C4-2B (cell line): Measurements from ENCODE around the gene SUV39H1.

Experiments used
- H3K27ac ChIP-seq: fragments of 450-650 bp; 2 replicates; pipeline ENCODE4 v1.5.1; 2017
- ZFX ChIP-seq: fragments of 450-650 bp; IDR thresholded peaks from 2 replicates; pipeline ENCODE4 v1.6.1; 2017
- TF ChIP-seq, protein P1 (sequence below): fragments of 450-650 bp; conservative IDR thresholded peaks from 2 replicates; pipeline ENCODE4 v1.5.1; 2017; ENCODE audit warnings: mild to moderate bottlenecking

SUV39H1 gene

DNA sequence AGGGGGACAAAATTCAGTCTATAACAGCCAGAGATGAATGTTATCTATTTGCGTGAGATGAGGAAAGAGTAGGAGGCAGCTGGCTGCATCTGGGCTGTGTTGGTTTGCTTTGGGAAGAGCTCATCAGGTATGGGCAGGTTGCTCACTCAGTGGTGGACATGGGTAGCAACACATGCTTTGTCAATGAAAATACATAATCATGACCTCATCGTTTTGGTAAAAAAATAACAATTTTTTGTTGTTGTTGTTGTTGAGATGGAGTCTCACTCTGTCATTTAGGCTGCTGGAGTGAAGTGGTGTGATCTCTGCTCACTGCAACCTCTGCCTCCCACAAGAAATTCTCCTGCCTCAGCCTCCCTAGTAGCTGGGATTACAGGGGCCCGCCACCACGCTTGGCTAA is 48.7 kb downstream of the SUV39H1 start:
- TF ChIP-seq, protein P1, sequence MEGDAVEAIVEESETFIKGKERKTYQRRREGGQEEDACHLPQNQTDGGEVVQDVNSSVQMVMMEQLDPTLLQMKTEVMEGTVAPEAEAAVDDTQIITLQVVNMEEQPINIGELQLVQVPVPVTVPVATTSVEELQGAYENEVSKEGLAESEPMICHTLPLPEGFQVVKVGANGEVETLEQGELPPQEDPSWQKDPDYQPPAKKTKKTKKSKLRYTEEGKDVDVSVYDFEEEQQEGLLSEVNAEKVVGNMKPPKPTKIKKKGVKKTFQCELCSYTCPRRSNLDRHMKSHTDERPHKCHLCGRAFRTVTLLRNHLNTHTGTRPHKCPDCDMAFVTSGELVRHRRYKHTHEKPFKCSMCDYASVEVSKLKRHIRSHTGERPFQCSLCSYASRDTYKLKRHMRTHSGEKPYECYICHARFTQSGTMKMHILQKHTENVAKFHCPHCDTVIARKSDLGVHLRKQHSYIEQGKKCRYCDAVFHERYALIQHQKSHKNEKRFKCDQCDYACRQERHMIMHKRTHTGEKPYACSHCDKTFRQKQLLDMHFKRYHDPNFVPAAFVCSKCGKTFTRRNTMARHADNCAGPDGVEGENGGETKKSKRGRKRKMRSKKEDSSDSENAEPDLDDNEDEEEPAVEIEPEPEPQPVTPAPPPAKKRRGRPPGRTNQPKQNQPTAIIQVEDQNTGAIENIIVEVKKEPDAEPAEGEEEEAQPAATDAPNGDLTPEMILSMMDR: no peak
- TF ChIP-seq ZFX: no peak

DNA sequence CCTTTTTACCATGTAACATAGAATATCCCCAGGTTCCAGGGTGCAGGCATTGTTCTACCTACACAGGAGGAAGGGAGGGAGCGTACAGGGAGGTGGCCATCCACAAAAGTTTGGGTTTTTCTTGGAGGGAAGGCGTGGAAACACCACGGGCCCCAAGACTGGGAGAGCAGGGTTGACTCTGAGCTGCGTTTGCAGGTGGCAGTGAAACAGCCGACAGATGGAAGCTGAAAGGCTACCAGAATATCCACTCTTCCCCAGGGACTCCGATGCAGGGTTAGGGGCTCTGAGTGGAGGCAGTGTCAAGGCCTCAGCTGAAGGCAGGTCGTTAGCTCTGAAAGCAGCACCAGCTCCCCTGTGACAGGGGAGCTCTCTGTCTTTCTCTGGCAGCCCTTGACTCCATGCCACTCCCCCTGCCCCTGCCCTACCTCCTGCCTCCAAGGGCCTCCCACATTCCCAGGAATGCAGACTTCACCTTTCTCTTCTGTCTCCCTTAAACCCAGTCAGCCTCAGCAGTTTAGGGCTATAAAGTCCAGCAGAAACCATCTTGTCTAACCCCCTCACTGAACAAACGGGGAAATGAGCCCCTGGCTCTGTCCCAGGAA is 51.0 kb downstream of the SUV39H1 start:
- no peak overlapping the region for H3K27ac ChIP-seq
- TF ChIP-seq, protein P1: no peak
- no peak for TF ChIP-seq ZFX

More for the DNA sequence above, 48.7 kb downstream of the SUV39H1 start:
- no peak overlapping the region for H3K27ac ChIP-seq

DNA sequence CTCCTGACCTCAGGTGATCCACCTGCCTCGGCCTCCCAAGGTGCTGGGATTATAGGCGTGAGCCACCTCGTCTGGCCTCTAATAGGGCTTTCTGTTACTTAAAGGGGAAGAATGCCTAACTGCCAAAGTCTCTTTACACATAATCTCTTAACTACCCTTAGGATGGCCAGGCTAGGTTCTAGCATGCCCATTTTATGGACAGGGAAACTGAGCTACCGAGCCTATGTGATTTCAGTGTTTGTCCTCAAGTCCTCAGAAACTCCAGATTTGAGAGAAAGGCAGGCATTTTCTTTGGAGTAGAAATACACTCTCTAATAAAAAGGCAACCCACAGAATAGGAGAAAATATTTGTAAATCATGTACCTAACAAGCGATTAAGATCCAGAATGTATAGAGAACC is 52.6 kb downstream of the SUV39H1 start:
- TF ChIP-seq ZFX: no peak
- TF ChIP-seq, protein P1: no peak
- H3K27ac ChIP-seq: no peak overlapping the region

DNA sequence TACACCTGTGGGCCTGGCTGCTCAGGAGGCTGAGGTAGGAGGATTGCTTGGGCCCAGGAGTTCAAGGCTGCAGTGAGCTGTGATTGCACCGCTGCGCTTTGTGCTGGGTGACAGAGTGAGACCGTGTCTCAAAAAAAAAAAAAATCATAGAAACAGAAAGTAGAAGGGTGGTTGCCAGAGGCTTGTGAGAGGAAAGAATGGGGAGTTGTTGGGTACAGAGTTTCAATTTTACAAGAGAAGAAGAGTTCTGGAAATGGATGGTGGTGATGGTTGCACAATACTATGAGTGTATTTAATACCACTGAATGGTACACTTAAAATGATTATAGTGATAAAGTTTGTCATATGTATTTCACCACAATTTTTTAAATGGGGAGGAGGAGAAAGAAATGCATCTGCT is 54.8 kb downstream of the SUV39H1 start:
- no peak for TF ChIP-seq ZFX
- TF ChIP-seq, protein P1: no peak

DNA sequence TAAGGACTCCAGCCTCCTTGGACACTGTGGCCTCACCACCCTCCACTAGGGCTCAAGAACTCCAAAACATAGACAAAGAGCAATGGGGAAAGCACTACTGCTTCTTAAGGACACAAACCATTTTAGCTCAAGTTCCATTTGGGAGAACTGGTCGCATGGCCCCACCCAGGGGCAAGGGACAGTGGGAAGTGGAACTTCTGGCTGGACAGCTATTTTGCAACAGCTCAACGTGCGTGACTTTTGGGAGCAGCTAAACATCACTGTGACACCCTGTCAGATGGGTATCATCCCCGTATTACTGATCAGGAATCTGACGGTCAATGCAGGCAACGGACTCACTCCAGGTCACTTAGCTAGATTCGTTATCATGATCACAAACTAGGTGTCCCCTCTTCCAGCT is 56.0 kb downstream of the SUV39H1 start:
- H3K27ac ChIP-seq: no peak overlapping the region
- no peak for TF ChIP-seq ZFX
- TF ChIP-seq, protein P1: no peak

More for the DNA sequence above, 54.8 kb downstream of the SUV39H1 start:
- no peak overlapping the region for H3K27ac ChIP-seq

DNA sequence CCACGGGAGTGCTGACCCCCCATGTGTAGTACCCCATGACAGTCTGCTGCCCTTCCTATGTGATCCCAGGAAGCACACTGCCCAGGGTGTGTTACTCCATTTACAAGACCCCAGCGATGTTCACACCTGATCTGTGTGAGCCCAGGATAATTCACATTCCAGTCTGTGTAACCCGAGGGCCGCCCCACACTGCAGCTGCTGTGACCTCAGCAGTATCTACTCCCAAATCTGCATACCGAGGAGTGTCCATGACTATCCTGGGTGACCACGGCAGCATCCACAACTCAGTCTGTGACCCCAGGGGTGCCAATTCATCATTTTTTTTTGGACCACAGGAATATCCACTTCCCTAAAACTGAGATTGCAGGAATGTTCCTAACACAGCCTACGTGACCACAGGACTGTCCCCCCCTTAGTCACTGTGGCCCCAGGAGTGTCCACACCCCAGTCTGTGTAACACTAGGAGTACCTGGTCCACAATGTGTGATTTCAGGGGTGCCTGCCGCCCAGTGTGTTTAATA is 57.2 kb downstream of the SUV39H1 start:
- TF ChIP-seq, protein P1: no peak
- TF ChIP-seq ZFX: no peak
- H3K27ac ChIP-seq: no peak overlapping the region

DNA sequence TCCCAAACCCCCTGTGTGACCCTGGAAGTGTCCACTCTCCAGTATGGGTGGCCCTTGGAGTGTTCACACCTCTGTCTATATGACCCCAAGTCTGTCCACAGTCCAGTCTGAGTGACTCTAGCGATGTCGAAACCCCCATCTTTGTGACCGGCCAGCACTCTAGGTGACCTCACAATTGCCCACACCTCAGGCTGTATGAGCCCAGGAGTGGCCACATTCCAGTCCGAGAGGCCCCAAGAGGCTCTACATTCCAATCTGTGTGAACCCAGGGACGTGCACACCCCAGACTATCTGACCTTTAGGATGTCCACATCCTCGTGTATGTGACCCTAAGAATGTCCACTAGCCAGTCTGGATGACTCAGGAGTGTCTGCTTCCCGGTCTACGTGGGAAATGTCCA is 57.7 kb downstream of the SUV39H1 start:
- TF ChIP-seq ZFX: no peak
- TF ChIP-seq, protein P1: no peak
- H3K27ac ChIP-seq: no peak overlapping the region
